DMS 273 (cell line): ENCODE data around the gene FER1L5.

Experiments used
- DNase-seq: peaks from one replicate; lab custom pipeline; 2025; ENCODE audit not compliant: unreplicated experiment; lab: John Stamatoyannopoulos, UW

Gene FER1L5

DNA sequence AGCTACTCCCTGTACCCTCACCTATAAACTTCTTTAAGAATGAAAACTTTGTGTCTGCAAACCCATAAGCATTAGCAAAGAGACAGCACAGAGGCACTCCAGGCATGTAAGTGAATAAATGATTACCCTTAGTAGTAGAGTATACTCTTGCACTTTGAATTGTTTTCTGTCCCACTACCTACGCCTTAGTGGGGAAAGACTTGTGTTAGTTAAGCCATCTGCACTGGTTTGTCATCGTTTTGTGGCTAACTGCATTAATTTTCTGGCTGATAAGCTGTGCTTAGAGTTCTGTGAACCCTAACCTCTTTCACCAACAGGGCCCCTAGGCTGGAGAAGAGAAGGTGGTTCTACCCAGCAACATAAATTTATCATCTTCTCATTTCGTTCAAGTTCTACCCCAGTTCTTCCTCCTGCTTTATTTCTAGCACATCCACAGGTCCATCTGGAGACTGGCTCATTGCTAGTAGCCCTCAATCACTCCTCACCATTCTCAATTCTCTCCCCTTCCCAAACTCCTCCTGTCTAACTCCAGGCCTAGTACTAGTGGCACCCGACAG lies 96.6 kb downstream of the FER1L5 start:
- no peak for DNase-seq

DNA sequence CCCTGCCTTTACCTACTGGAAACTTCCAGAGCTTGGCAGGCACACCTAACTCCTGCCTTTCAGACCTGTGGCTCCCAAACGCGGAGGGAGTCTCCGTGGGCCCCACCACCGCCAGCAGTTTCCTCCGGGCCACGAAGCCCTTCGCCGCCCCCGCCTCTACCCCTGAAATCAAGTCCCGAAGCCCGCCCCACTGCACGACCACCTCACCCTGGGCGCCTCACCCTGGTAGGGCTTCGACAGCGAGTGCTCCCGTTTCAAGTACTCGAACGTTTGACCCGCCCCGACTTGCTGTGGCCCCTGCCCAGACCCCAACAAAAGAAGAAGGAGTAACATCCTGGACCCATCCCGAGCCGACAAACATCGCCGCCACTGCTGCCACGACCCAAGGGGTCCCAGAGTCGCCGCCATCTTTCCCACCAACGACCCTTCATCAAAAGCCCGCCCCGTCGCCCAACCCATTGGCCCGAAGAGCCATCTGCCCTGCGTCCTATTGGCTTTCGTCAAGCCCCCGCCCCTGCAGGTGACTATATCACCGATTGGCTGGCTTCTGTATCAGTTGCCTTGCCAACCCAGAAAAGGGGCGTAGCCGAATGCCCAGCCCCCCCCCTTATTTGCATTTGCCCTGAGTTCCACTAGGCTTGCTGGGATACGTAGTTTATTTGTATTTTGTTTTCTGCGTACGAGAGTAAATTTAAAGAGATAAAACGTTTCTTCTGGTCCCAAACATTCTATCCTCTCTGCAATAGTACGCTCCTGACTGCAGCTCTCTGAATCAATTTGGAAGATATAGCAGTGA lies 97.3 kb downstream of the FER1L5 start, which contains the start of gene LMAN2L:
LMAN2L (minus strand) TSS at position 432 of the 796 bp plus-strand sequence; CDS start at position 408, 24 bp downstream.
- peak; percentile 99 for DNase-seq

DNA sequence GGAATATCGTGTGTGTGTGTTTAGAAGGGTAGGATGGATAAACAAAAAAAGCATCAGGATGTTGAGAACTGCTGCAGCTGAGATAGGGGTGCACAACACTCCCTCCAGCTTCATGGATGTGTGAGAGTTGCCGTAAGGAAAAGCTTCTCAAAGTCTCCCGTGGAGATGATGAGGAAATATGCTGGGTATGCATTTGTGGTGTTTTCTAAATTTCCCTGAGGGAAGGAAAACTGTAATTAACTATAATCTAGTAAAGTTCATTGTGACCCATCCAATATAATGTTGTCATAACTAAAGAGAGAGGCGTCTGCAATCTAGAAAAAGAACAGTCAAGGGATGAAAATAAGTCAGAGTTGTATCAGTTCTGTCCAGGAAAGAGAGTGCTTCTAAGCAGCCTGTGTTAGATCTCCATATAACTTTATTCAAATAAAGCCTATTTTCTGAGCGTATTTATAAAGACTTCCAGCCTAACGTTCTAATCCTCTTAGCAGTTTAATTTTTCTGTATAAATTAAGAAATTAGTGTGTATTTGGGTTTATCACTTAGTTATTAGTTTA lies 104.6 kb downstream of the FER1L5 start:
- DNase-seq: no peak

DNA sequence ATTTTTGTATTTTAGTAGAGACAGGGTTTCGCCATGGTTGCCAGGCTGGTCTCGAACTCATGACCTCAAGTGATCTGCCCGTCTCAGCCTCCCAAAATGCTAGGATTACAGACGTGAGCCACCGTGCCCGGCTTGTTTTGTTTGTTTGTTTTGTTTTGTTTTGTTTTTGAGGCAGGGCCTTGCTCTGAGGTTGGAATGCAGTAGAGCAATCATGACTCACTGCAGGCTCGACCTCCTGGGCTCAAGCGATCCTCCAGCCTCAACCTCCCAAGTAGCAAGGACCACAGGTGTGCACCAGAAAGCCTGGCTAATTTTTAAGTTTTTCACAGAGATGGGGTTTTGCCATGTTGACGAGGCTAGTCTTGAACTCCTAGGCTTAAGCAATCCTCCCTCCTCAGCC lies 109.2 kb downstream of the FER1L5 start:
- no peak for DNase-seq

DNA sequence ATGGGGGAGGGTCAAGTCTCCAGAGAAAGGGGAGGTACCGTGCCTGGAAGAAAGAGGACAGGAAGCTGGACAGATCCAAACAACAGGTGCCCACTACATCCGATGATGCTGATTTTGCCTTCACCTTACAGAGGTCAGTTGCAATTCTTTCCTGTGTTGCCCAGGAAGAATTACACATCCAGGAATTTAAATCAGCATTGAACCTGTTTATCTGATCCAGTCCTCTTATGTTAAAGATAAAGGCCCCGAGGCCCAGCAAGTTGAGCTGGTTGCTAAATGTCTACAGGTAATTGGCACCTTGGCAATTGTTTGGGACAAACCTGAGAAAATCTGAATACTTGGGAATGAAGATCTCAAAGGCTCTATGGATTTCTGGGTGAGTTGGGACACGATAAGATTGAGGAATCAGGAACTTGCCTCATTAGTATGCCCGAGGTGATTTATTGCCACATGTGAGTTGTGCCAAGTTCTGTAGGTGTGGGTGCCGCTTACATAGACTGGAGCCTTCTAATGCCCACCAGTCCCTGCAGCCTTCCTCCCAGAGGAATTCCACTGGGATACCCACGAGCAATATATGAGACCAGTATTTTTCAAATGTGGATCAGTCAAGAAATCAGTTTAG lies 111.2 kb downstream of the FER1L5 start:
- no peak for DNase-seq

DNA sequence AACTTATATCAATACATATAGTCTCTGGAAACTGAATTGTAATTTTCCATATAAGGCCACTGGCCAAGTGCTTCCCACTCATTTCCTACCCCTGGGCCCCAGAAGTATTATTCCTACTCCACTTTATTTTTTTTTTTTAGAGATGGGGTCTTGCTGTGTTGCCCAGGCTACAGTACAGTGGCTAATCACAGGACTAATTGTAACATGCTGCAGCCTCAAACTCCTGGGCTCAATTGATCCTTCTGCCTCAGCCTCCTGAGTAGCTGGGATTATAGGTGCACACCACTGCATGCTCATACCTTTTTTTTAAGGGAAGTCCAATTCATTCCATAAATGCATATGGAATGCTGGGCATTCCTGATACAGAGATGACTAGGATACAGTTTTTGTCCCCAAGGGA lies 111.8 kb downstream of the FER1L5 start:
- no peak for DNase-seq
